ENCODE data around the gene OR51V1. TPM values are rescaled to one million over a fixed set of nuclear protein-coding genes. Genes with fewer than 3 reads are reported as not detected.

Gene OR51V1
- total RNA-seq, 1 experiment from 2014 or later, result not detected

- TF ChIP-seq JAZF1 (CRISPR knock-in tag; IDR thresholded peaks at IDR 0.05), result no peak
- no peak for TF ChIP-seq ZNF263 (CRISPR knock-in tag; IDR thresholded peaks at IDR 0.05; ENCODE audit: low read depth)
These were observed 40.7 kb downstream of the OR51V1 start (continued) for GRCh38 chr11:5159806-5160205.

- no peak for ATAC-seq
These were observed 45.8 kb downstream of the OR51V1 start, which contains the start of gene OR52A1 for GRCh38 chr11:5154657-5155056. Gene OR52A1 (minus strand): TSS chr11:5154757. CDS start chr11:5152369, 2,388 bp downstream.

GRCh38 chr11:5153574-5154431, 46.7 kb downstream of the OR51V1 start:
- Mint-ChIP-seq H3K4me1 (peaks cover 22% of the 10 kb centered on the region), H3K27ac (no peak overlapping the region), H3K4me3 (no peak overlapping the region), H3K36me3 (peaks cover 13% of the 10 kb centered on the region), H3K27me3 (ENCODE audit: low read depth) (no peaks in the 10 kb centered on the region), H3K9me3 (peaks cover 12% of the 10 kb centered on the region)
- no peak for DNase-seq (ENCODE audit: low spot score)
- POLR2A ChIA-PET, result interaction anchor here (0.5 kb wide), 1 partner anchor 34 kb away, joined by 3 read pairs; no protein-coding TSS in a partner anchor
- CTCF ChIA-PET, result interaction anchor here (0.6 to 1.1 kb wide), 4 partner anchors 209 to 295 kb away, joined by 3 read pairs; no protein-coding TSS in a partner anchor
- no peak for ATAC-seq
- TF ChIP-seq, protein P1, sequence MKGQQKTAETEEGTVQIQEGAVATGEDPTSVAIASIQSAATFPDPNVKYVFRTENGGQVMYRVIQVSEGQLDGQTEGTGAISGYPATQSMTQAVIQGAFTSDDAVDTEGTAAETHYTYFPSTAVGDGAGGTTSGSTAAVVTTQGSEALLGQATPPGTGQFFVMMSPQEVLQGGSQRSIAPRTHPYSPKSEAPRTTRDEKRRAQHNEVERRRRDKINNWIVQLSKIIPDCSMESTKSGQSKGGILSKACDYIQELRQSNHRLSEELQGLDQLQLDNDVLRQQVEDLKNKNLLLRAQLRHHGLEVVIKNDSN (CRISPR knock-in tag; IDR thresholded peaks at IDR 0.05), result no peak
- no peak for TF ChIP-seq PRRX2 (CRISPR knock-in tag; IDR thresholded peaks at IDR 0.05)
- TF ChIP-seq ZBTB21 (CRISPR knock-in tag; IDR thresholded peaks at IDR 0.05; ENCODE audit: borderline replicate concordance), result no peak
- TF ChIP-seq MXD4 (CRISPR knock-in tag; IDR thresholded peaks at IDR 0.05; ENCODE audit: borderline replicate concordance), result no peak
- no peak for TF ChIP-seq NR2C2 (CRISPR knock-in tag; IDR thresholded peaks at IDR 0.05)
- TF ChIP-seq, protein P2, sequence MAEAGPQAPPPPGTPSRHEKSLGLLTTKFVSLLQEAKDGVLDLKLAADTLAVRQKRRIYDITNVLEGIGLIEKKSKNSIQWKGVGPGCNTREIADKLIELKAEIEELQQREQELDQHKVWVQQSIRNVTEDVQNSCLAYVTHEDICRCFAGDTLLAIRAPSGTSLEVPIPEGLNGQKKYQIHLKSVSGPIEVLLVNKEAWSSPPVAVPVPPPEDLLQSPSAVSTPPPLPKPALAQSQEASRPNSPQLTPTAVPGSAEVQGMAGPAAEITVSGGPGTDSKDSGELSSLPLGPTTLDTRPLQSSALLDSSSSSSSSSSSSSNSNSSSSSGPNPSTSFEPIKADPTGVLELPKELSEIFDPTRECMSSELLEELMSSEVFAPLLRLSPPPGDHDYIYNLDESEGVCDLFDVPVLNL (CRISPR knock-in tag; IDR thresholded peaks at IDR 0.05; ENCODE audit: borderline replicate concordance, low read depth), result no peak

More at GRCh38 chr11:5154657-5155056, 45.8 kb downstream of the OR51V1 start, which contains the start of gene OR52A1:
- peaks cover 19% of the 10 kb centered on the region for H3K36me3 Mint-ChIP-seq
- 0 out of 2 replicates have a peak within 1 kb of the TSS, but pooled peaks have one; percentile 17 for H3K27ac Mint-ChIP-seq
- H3K4me1 Mint-ChIP-seq, result peaks cover 28% of the 10 kb centered on the region
- POLR2A ChIA-PET, result no interaction called here
- H3K27me3 Mint-ChIP-seq (ENCODE audit: low read depth), result no peaks in the 10 kb centered on the region
- CTCF ChIA-PET, result no interaction called here
- DNase-seq (ENCODE audit: low spot score), result no peak
- H3K4me3 Mint-ChIP-seq, result no peak within 1 kb of the TSS
- TF ChIP-seq, protein P3, sequence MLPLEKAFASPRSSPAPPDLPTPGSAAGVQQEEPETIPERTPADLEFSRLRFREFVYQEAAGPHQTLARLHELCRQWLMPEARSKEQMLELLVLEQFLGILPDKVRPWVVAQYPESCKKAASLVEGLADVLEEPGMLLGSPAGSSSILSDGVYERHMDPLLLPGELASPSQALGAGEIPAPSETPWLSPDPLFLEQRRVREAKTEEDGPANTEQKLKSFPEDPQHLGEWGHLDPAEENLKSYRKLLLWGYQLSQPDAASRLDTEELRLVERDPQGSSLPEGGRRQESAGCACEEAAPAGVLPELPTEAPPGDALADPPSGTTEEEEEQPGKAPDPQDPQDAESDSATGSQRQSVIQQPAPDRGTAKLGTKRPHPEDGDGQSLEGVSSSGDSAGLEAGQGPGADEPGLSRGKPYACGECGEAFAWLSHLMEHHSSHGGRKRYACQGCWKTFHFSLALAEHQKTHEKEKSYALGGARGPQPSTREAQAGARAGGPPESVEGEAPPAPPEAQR (CRISPR knock-in tag; IDR thresholded peaks at IDR 0.05), result no peak
- TF ChIP-seq, protein P4, sequence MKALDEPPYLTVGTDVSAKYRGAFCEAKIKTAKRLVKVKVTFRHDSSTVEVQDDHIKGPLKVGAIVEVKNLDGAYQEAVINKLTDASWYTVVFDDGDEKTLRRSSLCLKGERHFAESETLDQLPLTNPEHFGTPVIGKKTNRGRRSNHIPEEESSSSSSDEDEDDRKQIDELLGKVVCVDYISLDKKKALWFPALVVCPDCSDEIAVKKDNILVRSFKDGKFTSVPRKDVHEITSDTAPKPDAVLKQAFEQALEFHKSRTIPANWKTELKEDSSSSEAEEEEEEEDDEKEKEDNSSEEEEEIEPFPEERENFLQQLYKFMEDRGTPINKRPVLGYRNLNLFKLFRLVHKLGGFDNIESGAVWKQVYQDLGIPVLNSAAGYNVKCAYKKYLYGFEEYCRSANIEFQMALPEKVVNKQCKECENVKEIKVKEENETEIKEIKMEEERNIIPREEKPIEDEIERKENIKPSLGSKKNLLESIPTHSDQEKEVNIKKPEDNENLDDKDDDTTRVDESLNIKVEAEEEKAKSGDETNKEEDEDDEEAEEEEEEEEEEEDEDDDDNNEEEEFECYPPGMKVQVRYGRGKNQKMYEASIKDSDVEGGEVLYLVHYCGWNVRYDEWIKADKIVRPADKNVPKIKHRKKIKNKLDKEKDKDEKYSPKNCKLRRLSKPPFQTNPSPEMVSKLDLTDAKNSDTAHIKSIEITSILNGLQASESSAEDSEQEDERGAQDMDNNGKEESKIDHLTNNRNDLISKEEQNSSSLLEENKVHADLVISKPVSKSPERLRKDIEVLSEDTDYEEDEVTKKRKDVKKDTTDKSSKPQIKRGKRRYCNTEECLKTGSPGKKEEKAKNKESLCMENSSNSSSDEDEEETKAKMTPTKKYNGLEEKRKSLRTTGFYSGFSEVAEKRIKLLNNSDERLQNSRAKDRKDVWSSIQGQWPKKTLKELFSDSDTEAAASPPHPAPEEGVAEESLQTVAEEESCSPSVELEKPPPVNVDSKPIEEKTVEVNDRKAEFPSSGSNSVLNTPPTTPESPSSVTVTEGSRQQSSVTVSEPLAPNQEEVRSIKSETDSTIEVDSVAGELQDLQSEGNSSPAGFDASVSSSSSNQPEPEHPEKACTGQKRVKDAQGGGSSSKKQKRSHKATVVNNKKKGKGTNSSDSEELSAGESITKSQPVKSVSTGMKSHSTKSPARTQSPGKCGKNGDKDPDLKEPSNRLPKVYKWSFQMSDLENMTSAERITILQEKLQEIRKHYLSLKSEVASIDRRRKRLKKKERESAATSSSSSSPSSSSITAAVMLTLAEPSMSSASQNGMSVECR (CRISPR knock-in tag; IDR thresholded peaks at IDR 0.05; ENCODE audit: borderline replicate concordance), result no peak
- TF ChIP-seq, protein P5, sequence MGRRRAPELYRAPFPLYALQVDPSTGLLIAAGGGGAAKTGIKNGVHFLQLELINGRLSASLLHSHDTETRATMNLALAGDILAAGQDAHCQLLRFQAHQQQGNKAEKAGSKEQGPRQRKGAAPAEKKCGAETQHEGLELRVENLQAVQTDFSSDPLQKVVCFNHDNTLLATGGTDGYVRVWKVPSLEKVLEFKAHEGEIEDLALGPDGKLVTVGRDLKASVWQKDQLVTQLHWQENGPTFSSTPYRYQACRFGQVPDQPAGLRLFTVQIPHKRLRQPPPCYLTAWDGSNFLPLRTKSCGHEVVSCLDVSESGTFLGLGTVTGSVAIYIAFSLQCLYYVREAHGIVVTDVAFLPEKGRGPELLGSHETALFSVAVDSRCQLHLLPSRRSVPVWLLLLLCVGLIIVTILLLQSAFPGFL (CRISPR knock-in tag; IDR thresholded peaks at IDR 0.05; ENCODE audit: borderline replicate concordance), result no peak
- no peak for TF ChIP-seq TEAD1 (CRISPR knock-in tag; IDR thresholded peaks at IDR 0.05)
- no peak for TF ChIP-seq ZNF232 (CRISPR knock-in tag; IDR thresholded peaks at IDR 0.05)
- TF ChIP-seq, protein P6, sequence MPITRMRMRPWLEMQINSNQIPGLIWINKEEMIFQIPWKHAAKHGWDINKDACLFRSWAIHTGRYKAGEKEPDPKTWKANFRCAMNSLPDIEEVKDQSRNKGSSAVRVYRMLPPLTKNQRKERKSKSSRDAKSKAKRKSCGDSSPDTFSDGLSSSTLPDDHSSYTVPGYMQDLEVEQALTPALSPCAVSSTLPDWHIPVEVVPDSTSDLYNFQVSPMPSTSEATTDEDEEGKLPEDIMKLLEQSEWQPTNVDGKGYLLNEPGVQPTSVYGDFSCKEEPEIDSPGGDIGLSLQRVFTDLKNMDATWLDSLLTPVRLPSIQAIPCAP (CRISPR knock-in tag; IDR thresholded peaks at IDR 0.05), result no peak
- TF ChIP-seq ZNF423 (CRISPR knock-in tag; IDR thresholded peaks at IDR 0.05), result no peak
- no peak for TF ChIP-seq CREB1 (CRISPR knock-in tag; IDR thresholded peaks at IDR 0.05)
- no peak for TF ChIP-seq GABPB1 (CRISPR knock-in tag; IDR thresholded peaks at IDR 0.05)
- TF ChIP-seq TCF7 (CRISPR knock-in tag; IDR thresholded peaks at IDR 0.05; ENCODE audit: low read depth), result no peak
- TF ChIP-seq SP1 (CRISPR knock-in tag; conservative IDR thresholded peaks at IDR 0.05), result no peak
- TF ChIP-seq SMAD3 (CRISPR knock-in tag; IDR thresholded peaks at IDR 0.05; ENCODE audit: borderline replicate concordance), result no peak
- peaks cover 18% of the 10 kb centered on the region for H3K9me3 Mint-ChIP-seq

All from WTC11 (cell line).